A549 treated with DMSO at 1 μM for 4 hours (cell line): ENCODE measurements around the gene PTTG1IP. TPM values are rescaled to one million over a fixed set of nuclear protein-coding genes. Genes with fewer than 3 reads are reported as not detected.

ENCODE experiments used
- total RNA-seq: library from RNA; stranded (reverse); fragments of 200-300 nt; extraction: Qiagen RNA extraction; gene quantifications from 5 replicates; pipeline ENCODE4 v1.2.3, GENCODE V29; 2022; ENCODE audit warnings: low read depth

The PTTG1IP gene
- total RNA-seq, result 90.5 to 112 TPM (median 103 TPM) in 5 replicates

GRCh38 chr21:44873356-44874239, at the start of gene PTTG1IP:
Gene PTTG1IP, minus strand, starts transcription at chr21:44873690. Its CDS starts 74 bp downstream, at chr21:44873616.

GRCh38 chr21:44920694-44921604, 47.5 kb upstream of the PTTG1IP start, which contains the start of gene ITGB2:
Gene ITGB2, minus strand, starts transcription at chr21:44920899. Its CDS starts 10,117 bp downstream, at chr21:44910782.

GRCh38 chr21:44817914-44818639, 55.4 kb downstream of the PTTG1IP start, which contains the start of gene SUMO3:
Gene SUMO3, minus strand, starts transcription at chr21:44818062. Its CDS starts 94 bp downstream, at chr21:44817968.

GRCh38 chr21:44801468-44802395, 71.8 kb downstream of the PTTG1IP start, which contains the start of gene UBE2G2:
Gene UBE2G2, minus strand, starts transcription at chr21:44801820. Its CDS starts 72 bp downstream, at chr21:44801748.

Other genes with a start within 250 kb of the PTTG1IP start
- gene KRTAP10-9, start 246.6 kb downstream of the PTTG1IP start, total RNA-seq, result not detected in 5 replicates
- not detected in 5 replicates for gene KRTAP10-10, start 236.3 kb downstream of the PTTG1IP start, total RNA-seq
- gene KRTAP10-11, start 227.3 kb downstream of the PTTG1IP start, total RNA-seq, result not detected in 5 replicates
- not detected in 5 replicates for gene KRTAP12-4, start 219.0 kb downstream of the PTTG1IP start, total RNA-seq
- gene KRTAP12-3, start 215.8 kb downstream of the PTTG1IP start, total RNA-seq, result not detected in 5 replicates
- not detected in 5 replicates for gene KRTAP12-2, start 206.8 kb downstream of the PTTG1IP start, total RNA-seq
- gene KRTAP12-1, start 191.5 kb downstream of the PTTG1IP start, total RNA-seq, result not detected in 5 replicates
- gene KRTAP10-12, start 176.5 kb downstream of the PTTG1IP start, total RNA-seq, result not detected in 5 replicates
- gene TSPEAR, start 162.1 kb downstream of the PTTG1IP start, total RNA-seq, result not detected in 5 replicates
- gene UBE2G2, start 71.9 kb downstream of the PTTG1IP start, total RNA-seq, result 32.0 to 38.3 TPM (median 35.3 TPM) in 5 replicates
- gene SUMO3, start 55.6 kb downstream of the PTTG1IP start, total RNA-seq, result 63.0 to 67.5 TPM (median 65.3 TPM) in 5 replicates
- gene ITGB2, start 47.2 kb upstream of the PTTG1IP start, total RNA-seq, result 0.80 to 1.0 TPM (median 0.88 TPM) in 5 replicates
- gene SLX9, start 66.3 kb upstream of the PTTG1IP start, total RNA-seq, result 37.6 to 57.9 TPM (median 52.5 TPM) in 5 replicates
- gene ADARB1, start 200.9 kb upstream of the PTTG1IP start, total RNA-seq, result 4.4 to 6.3 TPM (median 4.9 TPM) in 5 replicates